H1 (cell line): ENCODE measurements around the gene EBF3. TPM values are rescaled to one million over a fixed set of nuclear protein-coding genes. Genes with fewer than 3 reads are reported as not detected.

ENCODE experiments used
- CHD7 ChIP-seq: fragments of 300-600 bp; sonication (generic); IDR thresholded peaks from 2 replicates; pipeline ENCODE4 v1.7.1; 2012; ENCODE audit warnings: low read length, moderate library complexity, mild to moderate bottlenecking, inconsistent platforms; ENCODE audit not compliant: insufficient replicate concordance
- CTBP2 ChIP-seq: IDR thresholded peaks from 2 replicates; pipeline ENCODE4 v1.7.0; 2011; ENCODE audit warnings: borderline replicate concordance, mild to moderate bottlenecking, moderate library complexity, mixed read lengths, low read length; ENCODE audit not compliant: insufficient read depth, insufficient read length
- polyA plus RNA-seq, 7 experiments: library from polyadenylated mRNA; depleted of rRNA in 3 of 7; stranded (reverse) in 5 of 7; unstranded in 2 of 7; fragments of >200 nt in 5 of 7; fragments of 200-250 nt in 2 of 7; gene quantifications; 1 replicate in 5 of 7; 2 replicates in 1 of 7; 4 replicates in 1 of 7; pipeline versions ENCODE4 v1.2.1 to v1.2.3, GENCODE V29; 2011 to 2013; ENCODE audit warnings: missing spikeins in 2 of 7, mixed read lengths in 2 of 7
- total RNA-seq: library from RNA; stranded (reverse); fragmentation: NEBNext Ultra II Directional; extraction: Animal tissue kit (Norgen Biotek cat#: 25700); gene quantifications from 2 replicates; pipeline ENCODE4 v1.2.1, GENCODE V29; 2021

The EBF3 gene
- total and polyA plus RNA-seq, 2 of the 8 experiments (the other 6 are each of a cell fraction or from before 2014, with no cell fraction given), result 0.08 to 0.26 TPM

- TF ChIP-seq CHD7, result no peak
- no peak for TF ChIP-seq CTBP2
- TF ChIP-seq, all 59 proteins: peak for 0
Measured at GRCh38 chr10:129946859-129947258, 17.2 kb downstream of the EBF3 start (continued).
